ENCODE measurements around the gene OTUD5. TPM values are rescaled to one million over a fixed set of nuclear protein-coding genes. Genes with fewer than 3 reads are reported as not detected.
"Not testable (repeated sequence)": the region's sequence is repeated elsewhere in the genome, so short reads cannot be mapped to it uniquely, and the experiment has no call there.

Gene OTUD5
- total RNA-seq, 1 donor from 2014 or later: 38.6 TPM

GRCh38 chrX:48890934-48891401 lies 66.4 kb downstream of the OTUD5 start:
- peaks cover 5% of the 10 kb centered on the region for H3K36me3 Mint-ChIP-seq (ENCODE audit: low read depth)
- H3K9me3 Mint-ChIP-seq: no peaks in the 10 kb centered on the region
- peaks cover 2% of the 10 kb centered on the region for H3K27me3 Mint-ChIP-seq (ENCODE audit: low read depth)
- no peak for TF ChIP-seq CTCF (conservative IDR thresholded peaks at IDR 0.05)
- H3K27ac Mint-ChIP-seq (ENCODE audit: unreplicated experiment): no peak overlapping the region
- H3K4me1 Mint-ChIP-seq: peaks cover 18% of the 10 kb centered on the region
- H3K4me3 Mint-ChIP-seq: peak overlapping the region; percentile 79
- DNase-seq (ENCODE audit: low read depth, low spot score): no peak

GRCh38 chrX:48890296-48890925 lies 67.0 kb downstream of the OTUD5 start:
- H3K4me3 Mint-ChIP-seq: peak overlapping the region; percentile 79
- H3K27ac Mint-ChIP-seq (ENCODE audit: unreplicated experiment): no peak overlapping the region
- H3K9me3 Mint-ChIP-seq: no peaks in the 10 kb centered on the region
- H3K27me3 Mint-ChIP-seq (ENCODE audit: low read depth): peaks cover 2% of the 10 kb centered on the region
- TF ChIP-seq CTCF (conservative IDR thresholded peaks at IDR 0.05): no peak
- DNase-seq (ENCODE audit: low read depth, low spot score): no peak
- peaks cover 16% of the 10 kb centered on the region for H3K4me1 Mint-ChIP-seq
- peaks cover 5% of the 10 kb centered on the region for H3K36me3 Mint-ChIP-seq (ENCODE audit: low read depth)

GRCh38 chrX:48886586-48886985 lies 70.8 kb downstream of the OTUD5 start:
- not testable (repeated sequence) for DNase-seq (ENCODE audit: low read depth, low spot score); H3K36me3 Mint-ChIP-seq (ENCODE audit: low read depth); H3K27ac Mint-ChIP-seq (ENCODE audit: unreplicated experiment); H3K4me1 Mint-ChIP-seq; H3K9me3 Mint-ChIP-seq; H3K27me3 Mint-ChIP-seq (ENCODE audit: low read depth); H3K4me3 Mint-ChIP-seq

- Mint-ChIP-seq H3K9me3 (no peaks in the 10 kb centered on the region), H3K4me3 (peak overlapping the region; percentile 31), H3K36me3 (ENCODE audit: low read depth) (peaks cover 2% of the 10 kb centered on the region), H3K27me3 (ENCODE audit: low read depth) (peaks cover 3% of the 10 kb centered on the region), H3K27ac (ENCODE audit: unreplicated experiment) (no peak overlapping the region), H3K4me1 (no peaks in the 10 kb centered on the region)
- no peak for TF ChIP-seq CTCF (conservative IDR thresholded peaks at IDR 0.05)
- DNase-seq (ENCODE audit: low read depth, low spot score): no peak
These were observed 73.7 kb downstream of the OTUD5 start for GRCh38 chrX:48883729-48884128.

- not testable (repeated sequence) for H3K4me1 Mint-ChIP-seq; H3K9me3 Mint-ChIP-seq; H3K4me3 Mint-ChIP-seq; H3K27ac Mint-ChIP-seq (ENCODE audit: unreplicated experiment); H3K36me3 Mint-ChIP-seq (ENCODE audit: low read depth); DNase-seq (ENCODE audit: low read depth, low spot score); H3K27me3 Mint-ChIP-seq (ENCODE audit: low read depth)
These were observed 80.5 kb downstream of the OTUD5 start for GRCh38 chrX:48876944-48877343.

Other genes starting within 250 kb of the OTUD5 start
- gene GLOD5, start 195.9 kb downstream of the OTUD5 start, total RNA-seq: not detected in 2 replicates
- gene GATA1, start 171.0 kb downstream of the OTUD5 start, total RNA-seq: not detected in 2 replicates
- 177 and 183 TPM in 2 replicates for gene HDAC6, start 155.5 kb downstream of the OTUD5 start, total RNA-seq
- 0.49 and 0.50 TPM in 2 replicates for gene ERAS, start 131.1 kb downstream of the OTUD5 start, total RNA-seq
- gene PCSK1N, start 122.0 kb downstream of the OTUD5 start, total RNA-seq: 9.3 and 12.7 TPM in 2 replicates
- gene TIMM17B, start 59.8 kb downstream of the OTUD5 start, total RNA-seq: 86.0 and 95.7 TPM in 2 replicates
- gene PQBP1, start 59.7 kb downstream of the OTUD5 start, total RNA-seq: 98.4 and 101 TPM in 2 replicates
- 20.0 and 22.6 TPM in 2 replicates for gene SLC35A2, start 46.0 kb downstream of the OTUD5 start, total RNA-seq
- gene PIM2, start 38.6 kb downstream of the OTUD5 start, total RNA-seq: 12.5 and 13.4 TPM in 2 replicates
- 1.2 TPM in 2 replicates for gene KCND1, start 14.2 kb upstream of the OTUD5 start, total RNA-seq
- 55.3 and 63.2 TPM in 2 replicates for gene GRIPAP1, start 44.7 kb upstream of the OTUD5 start, total RNA-seq
- gene TFE3, start 85.8 kb upstream of the OTUD5 start, total RNA-seq: 26.2 TPM in 2 replicates
- gene CCDC120, start 101.4 kb upstream of the OTUD5 start, total RNA-seq: 13.8 and 14.7 TPM in 2 replicates
- gene PRAF2, start 116.4 kb upstream of the OTUD5 start, total RNA-seq: 30.2 and 33.7 TPM in 2 replicates
- gene WDR45, start 122.3 kb upstream of the OTUD5 start, total RNA-seq: 29.0 and 29.6 TPM in 2 replicates
- 17.8 and 20.9 TPM in 2 replicates for gene GPKOW, start 166.1 kb upstream of the OTUD5 start, total RNA-seq
- gene MAGIX, start 205.2 kb upstream of the OTUD5 start, total RNA-seq: 1.4 and 1.6 TPM in 2 replicates
- gene PLP2, start 214.3 kb upstream of the OTUD5 start, total RNA-seq: 0.75 and 0.89 TPM in 2 replicates
- 3.3 and 4.2 TPM in 2 replicates for gene PRICKLE3, start 228.8 kb upstream of the OTUD5 start, total RNA-seq
- 10.2 and 10.8 TPM in 2 replicates for gene SYP, start 242.6 kb upstream of the OTUD5 start, total RNA-seq